K562 (cell line): ENCODE results near the gene UTP20. TPM values are rescaled to one million over a fixed set of nuclear protein-coding genes. Genes with fewer than 3 reads are reported as not detected.

Experiments used
- CREB3L1 ChIP-seq: fragments of 450-650 bp; IDR thresholded peaks from 2 replicates; pipeline ENCODE4 v1.6.1; 2014; ENCODE audit warnings: low read depth, mild to moderate bottlenecking, moderate library complexity, borderline replicate concordance
- SP2 ChIP-seq: IDR thresholded peaks from 2 replicates; pipeline ENCODE4 v1.6.1; 2011; ENCODE audit warnings: mild to moderate bottlenecking, low read depth, low read length, moderate library complexity; ENCODE audit not compliant: poor library complexity, severe bottlenecking; ENCODE audit errors: extremely low read depth
- ZBTB49 ChIP-seq: sonication (generic); formaldehyde crosslinking; IDR thresholded peaks from 2 replicates; pipeline ENCODE4 v1.8.0; 2022; ENCODE audit warnings: missing genetic modification reagents, mild to moderate bottlenecking, borderline replicate concordance
- polyA plus RNA-seq, 8 experiments: library from polyadenylated mRNA; depleted of rRNA in 4 of 8; stranded (reverse) in 5 of 8; unstranded in 3 of 8; fragments of >200 nt; fragmentation: Nextera tagmentation in 2 of 8; fragmentation: Illumina TruSeq in 1 of 8; extraction: Ambion mirVana in 2 of 8; extraction: Trizol in 1 of 8; gene quantifications; 2 replicates each; pipeline versions ENCODE4 v1.2.1 to v1.2.3, GENCODE V29; 2011 to 2014; ENCODE audit warnings: inconsistent platforms in 1 of 8, missing spikeins in 1 of 8
- total RNA-seq, 7 experiments: library from RNA; depleted of rRNA in 6 of 7; stranded (reverse); fragments of >200 nt in 6 of 7; fragmentation: Illumina TruSeq in 2 of 7; extraction: Trizol in 2 of 7; gene quantifications; 2 replicates each; pipeline versions ENCODE4 v1.2.1 to v1.2.3, GENCODE V29; 2011 to 2021; ENCODE audit warnings: low replicate concordance in 1 of 7
- TF ChIP-seq, protein P1 (sequence below): fragments of 450-650 bp; conservative IDR thresholded peaks from 2 replicates; pipeline ENCODE4 v1.6.1; 2016; ENCODE audit warnings: missing genetic modification characterization, low read depth, mild to moderate bottlenecking, missing compliant biosample characterization, moderate library complexity
- TF ChIP-seq, protein P2 (sequence below): fragments of 250-450 bp; sonication (Bioruptor Pico); IDR thresholded peaks from 2 replicates; pipeline ENCODE4 v1.8.0; 2022; ENCODE audit warnings: inconsistent platforms
- TF ChIP-seq, protein P3 (sequence below): sonication (generic); formaldehyde crosslinking; IDR thresholded peaks from 2 replicates; pipeline ENCODE4 v1.8.0; 2022; ENCODE audit warnings: mild to moderate bottlenecking, missing genetic modification reagents

Gene UTP20
- total and polyA plus RNA-seq, 9 of the 15 experiments (the other 6 are each of a cell fraction or from before 2014, with no cell fraction given), result 4.3 to 41.3 (median 20.7) TPM

DNA sequence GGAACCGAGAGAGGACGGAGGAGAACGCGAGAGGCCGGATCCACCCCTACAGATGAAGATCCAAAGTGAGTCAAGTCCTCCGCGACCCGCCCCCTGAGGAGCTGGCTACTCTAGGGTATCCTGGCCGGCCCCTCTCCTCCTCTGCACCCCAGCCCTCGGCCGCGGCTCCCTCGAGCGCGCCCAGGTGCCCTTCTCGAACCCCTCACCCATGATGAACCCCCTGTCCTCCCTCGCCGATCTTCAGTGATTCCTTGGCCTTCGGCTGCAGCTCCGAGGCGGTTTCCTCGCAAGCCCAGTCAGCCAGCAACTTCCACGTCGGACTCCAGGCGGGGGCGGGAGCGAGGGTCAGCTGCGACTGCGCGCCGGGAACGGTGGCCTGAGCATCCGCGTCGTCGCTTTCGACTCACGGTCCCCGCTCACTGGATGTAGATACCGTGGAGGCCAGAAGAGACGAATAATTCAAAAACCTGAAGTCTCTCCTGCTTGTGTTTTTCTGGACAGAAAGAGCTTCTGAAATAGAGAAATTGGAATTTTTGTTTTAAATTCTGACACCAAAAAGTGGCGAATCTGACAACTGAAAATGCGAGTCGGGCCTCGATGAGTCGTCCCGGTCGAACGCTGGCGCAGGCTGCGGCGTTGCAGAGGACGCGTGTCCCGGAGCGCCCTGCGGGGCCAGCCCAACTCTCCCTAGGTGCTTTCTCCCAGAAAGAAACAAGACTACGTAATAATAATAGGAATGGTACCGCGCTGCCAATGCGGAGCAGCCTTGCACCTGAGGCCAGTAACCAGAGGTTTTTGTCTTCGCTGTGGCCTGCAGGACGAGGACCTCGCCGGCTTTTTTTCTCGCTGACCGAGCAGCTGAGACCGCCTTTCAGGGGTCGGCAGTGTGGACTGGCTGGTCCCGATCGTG lies 127.8 kb downstream of the UTP20 start, which contains the start of gene ARL1 (continued):
- TF ChIP-seq, protein P1, sequence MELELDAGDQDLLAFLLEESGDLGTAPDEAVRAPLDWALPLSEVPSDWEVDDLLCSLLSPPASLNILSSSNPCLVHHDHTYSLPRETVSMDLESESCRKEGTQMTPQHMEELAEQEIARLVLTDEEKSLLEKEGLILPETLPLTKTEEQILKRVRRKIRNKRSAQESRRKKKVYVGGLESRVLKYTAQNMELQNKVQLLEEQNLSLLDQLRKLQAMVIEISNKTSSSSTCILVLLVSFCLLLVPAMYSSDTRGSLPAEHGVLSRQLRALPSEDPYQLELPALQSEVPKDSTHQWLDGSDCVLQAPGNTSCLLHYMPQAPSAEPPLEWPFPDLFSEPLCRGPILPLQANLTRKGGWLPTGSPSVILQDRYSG (tag), result peak; percentile 67; the same call in 1 of the 2 replicates
- TF ChIP-seq CREB3L1 (peak; percentile 99), ZBTB49 (CRISPR knock-in tag) (no peak), SP2 (no peak)
- TF ChIP-seq, protein P2, sequence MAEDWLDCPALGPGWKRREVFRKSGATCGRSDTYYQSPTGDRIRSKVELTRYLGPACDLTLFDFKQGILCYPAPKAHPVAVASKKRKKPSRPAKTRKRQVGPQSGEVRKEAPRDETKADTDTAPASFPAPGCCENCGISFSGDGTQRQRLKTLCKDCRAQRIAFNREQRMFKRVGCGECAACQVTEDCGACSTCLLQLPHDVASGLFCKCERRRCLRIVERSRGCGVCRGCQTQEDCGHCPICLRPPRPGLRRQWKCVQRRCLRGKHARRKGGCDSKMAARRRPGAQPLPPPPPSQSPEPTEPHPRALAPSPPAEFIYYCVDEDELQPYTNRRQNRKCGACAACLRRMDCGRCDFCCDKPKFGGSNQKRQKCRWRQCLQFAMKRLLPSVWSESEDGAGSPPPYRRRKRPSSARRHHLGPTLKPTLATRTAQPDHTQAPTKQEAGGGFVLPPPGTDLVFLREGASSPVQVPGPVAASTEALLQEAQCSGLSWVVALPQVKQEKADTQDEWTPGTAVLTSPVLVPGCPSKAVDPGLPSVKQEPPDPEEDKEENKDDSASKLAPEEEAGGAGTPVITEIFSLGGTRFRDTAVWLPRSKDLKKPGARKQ (CRISPR knock-in tag), result no peak
- TF ChIP-seq, protein P3, sequence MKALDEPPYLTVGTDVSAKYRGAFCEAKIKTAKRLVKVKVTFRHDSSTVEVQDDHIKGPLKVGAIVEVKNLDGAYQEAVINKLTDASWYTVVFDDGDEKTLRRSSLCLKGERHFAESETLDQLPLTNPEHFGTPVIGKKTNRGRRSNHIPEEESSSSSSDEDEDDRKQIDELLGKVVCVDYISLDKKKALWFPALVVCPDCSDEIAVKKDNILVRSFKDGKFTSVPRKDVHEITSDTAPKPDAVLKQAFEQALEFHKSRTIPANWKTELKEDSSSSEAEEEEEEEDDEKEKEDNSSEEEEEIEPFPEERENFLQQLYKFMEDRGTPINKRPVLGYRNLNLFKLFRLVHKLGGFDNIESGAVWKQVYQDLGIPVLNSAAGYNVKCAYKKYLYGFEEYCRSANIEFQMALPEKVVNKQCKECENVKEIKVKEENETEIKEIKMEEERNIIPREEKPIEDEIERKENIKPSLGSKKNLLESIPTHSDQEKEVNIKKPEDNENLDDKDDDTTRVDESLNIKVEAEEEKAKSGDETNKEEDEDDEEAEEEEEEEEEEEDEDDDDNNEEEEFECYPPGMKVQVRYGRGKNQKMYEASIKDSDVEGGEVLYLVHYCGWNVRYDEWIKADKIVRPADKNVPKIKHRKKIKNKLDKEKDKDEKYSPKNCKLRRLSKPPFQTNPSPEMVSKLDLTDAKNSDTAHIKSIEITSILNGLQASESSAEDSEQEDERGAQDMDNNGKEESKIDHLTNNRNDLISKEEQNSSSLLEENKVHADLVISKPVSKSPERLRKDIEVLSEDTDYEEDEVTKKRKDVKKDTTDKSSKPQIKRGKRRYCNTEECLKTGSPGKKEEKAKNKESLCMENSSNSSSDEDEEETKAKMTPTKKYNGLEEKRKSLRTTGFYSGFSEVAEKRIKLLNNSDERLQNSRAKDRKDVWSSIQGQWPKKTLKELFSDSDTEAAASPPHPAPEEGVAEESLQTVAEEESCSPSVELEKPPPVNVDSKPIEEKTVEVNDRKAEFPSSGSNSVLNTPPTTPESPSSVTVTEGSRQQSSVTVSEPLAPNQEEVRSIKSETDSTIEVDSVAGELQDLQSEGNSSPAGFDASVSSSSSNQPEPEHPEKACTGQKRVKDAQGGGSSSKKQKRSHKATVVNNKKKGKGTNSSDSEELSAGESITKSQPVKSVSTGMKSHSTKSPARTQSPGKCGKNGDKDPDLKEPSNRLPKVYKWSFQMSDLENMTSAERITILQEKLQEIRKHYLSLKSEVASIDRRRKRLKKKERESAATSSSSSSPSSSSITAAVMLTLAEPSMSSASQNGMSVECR (CRISPR knock-in tag), result peak; percentile 78; the same call in 1 of the 2 replicates
